ENCODE measurements around the gene MAPK7. TPM values are rescaled to one million over a fixed set of nuclear protein-coding genes. Genes with fewer than 3 reads are reported as not detected.

Gene MAPK7
- total and polyA plus RNA-seq, 2 of the 8 experiments (the other 6 are each of a cell fraction or from before 2014, with no cell fraction given) = 15.2 to 28.1 TPM

- no peak overlapping the region for H3K27ac ChIP-seq (ENCODE audit: low read depth, low read length)
- H2BK15ac ChIP-seq (ENCODE audit: low read length) = no peak overlapping the region
- H3K4me2 ChIP-seq (ENCODE audit: insufficient read depth in 1 of 2, low read depth in 2 of 2, low read length in 2 of 2) = no peak overlapping the region
- no peak overlapping the region for H3K18ac ChIP-seq (ENCODE audit: extremely low read depth, low read length)
- no peak for FAIRE-seq
- H2AK5ac ChIP-seq (ENCODE audit: low read depth, low read length) = no peak overlapping the region
- H3K14ac ChIP-seq (ENCODE audit: insufficient read length) = no peak overlapping the region
- H3K79me2 ChIP-seq (ENCODE audit: control insufficient read depth in 1 of 2, insufficient read depth in 2 of 2, low read length in 2 of 2) = no peaks in the 10 kb centered on the region
- no peaks in the 10 kb centered on the region for H3K4me1 ChIP-seq (replicated peaks in 1 of 4; ENCODE audit: control insufficient read depth in 3 of 4, insufficient read depth in 4 of 4, low read length in 3 of 4)
- H3K4me3 ChIP-seq (ENCODE audit: extremely low read depth in 1 of 4, insufficient read depth in 2 of 4, low read depth in 3 of 4, low read length in 4 of 4) = no peak overlapping the region
- H2BK120ac ChIP-seq (replicated peaks; ENCODE audit: low read depth, low read length) = no peak overlapping the region
- no peak overlapping the region for H2BK5ac ChIP-seq (ENCODE audit: low read depth, low read length)
- no peak overlapping the region for H2AFZ ChIP-seq (ENCODE audit: low read length)
- H3K56ac ChIP-seq (replicated peaks; ENCODE audit: insufficient read length, low read depth, low read length) = no peak overlapping the region
- H4K8ac ChIP-seq (ENCODE audit: extremely low read depth, insufficient read depth, low read length) = no peak overlapping the region
- no peak overlapping the region for H3K4ac ChIP-seq (replicated peaks; ENCODE audit: insufficient read length, low read depth, low read length)
- H4K5ac ChIP-seq (ENCODE audit: insufficient read length, low read depth, low read length) = no peak overlapping the region
- H3K36me3 ChIP-seq (ENCODE audit: control insufficient read depth in 2 of 4, insufficient read depth in 4 of 4, low read length in 3 of 4) = peaks cover 0 to 7% (median 0%) of the 10 kb centered on the region in 4 experiments; a peak in 1 of 8 replicates
- POLR2A ChIA-PET (ENCODE audit: partially characterized antibody) = no interaction called here
- H3K9ac ChIP-seq (replicated peaks in 1 of 4; ENCODE audit: extremely low read depth in 1 of 4, low read depth in 3 of 4, low read length in 3 of 4) = no peak overlapping the region
- WGBS, 2 experiments (ENCODE audit: extremely low coverage in 1 of 2, insufficient coverage in 1 of 2, insufficient read length in 1 of 2, insufficient replicate concordance in 2 of 2, low coverage in 1 of 2, low lambda C conversion rate in 2 of 2, missing lambda C conversion rate in 1 of 2) = 75% methylated on average over 6 of the region's 6 CpGs; no CpG with 5 or more reads in 1 of the 2 experiments
- H4K91ac ChIP-seq (replicated peaks; ENCODE audit: insufficient read length, low read length) = no peak overlapping the region
- DNase-seq (ENCODE audit: low read depth in 1 of 2, low spot score in 2 of 2) = no peak
- H2BK20ac ChIP-seq (ENCODE audit: low read length) = no peak overlapping the region
- CTCF ChIA-PET (ENCODE audit: partially characterized antibody) = interaction anchor here (0.9 to 3.3 kb wide), 6 partner anchors 9 to 412 kb away, joined by 3 to 11 read pairs (median 4); partner anchors contain the start of gene B9D1
- H3K23ac ChIP-seq (ENCODE audit: insufficient read length) = no peak overlapping the region
- H3K9me3 ChIP-seq (ENCODE audit: insufficient read depth in 2 of 2, low read depth in 1 of 2, low read length in 1 of 2) = no peaks in the 10 kb centered on the region
- peaks cover 2% of the 10 kb centered on the region; the same call in 1 of the 2 replicates for H3K79me1 ChIP-seq (ENCODE audit: low read depth, low read length)
- no peaks in the 10 kb centered on the region for H3K23me2 ChIP-seq (ENCODE audit: low read depth, low read length)
- no peak overlapping the region for H2BK12ac ChIP-seq (ENCODE audit: low read depth, low read length)
- H3K27me3 ChIP-seq (replicated peaks in 1 of 4; ENCODE audit: control insufficient read depth in 3 of 4, extremely low read depth in 1 of 4, insufficient read depth in 3 of 4, low read length in 3 of 4) = no peaks in the 10 kb centered on the region
- peaks cover 0 to 4% of the 10 kb centered on the region in 2 experiments for H4K20me1 ChIP-seq (replicated peaks in 1 of 2; ENCODE audit: control insufficient read depth in 1 of 2, insufficient read depth in 2 of 2, low read length in 2 of 2)
- TF ChIP-seq CREB1 (IDR thresholded peaks at IDR 0.05) (no peak), CBX8 (IDR thresholded peaks at IDR 0.05; ENCODE audit: borderline replicate concordance, low read depth, low read length) (no peak), KDM4A (IDR thresholded peaks at IDR 0.05; ENCODE audit: low read depth, low read length, severe bottlenecking) (no peak), POLR2A (IDR thresholded peaks at IDR 0.05; ENCODE audit: control extremely low read depth in 1 of 2, low read depth in 2 of 2, low read length in 2 of 2) (no peak), GTF2F1 (IDR thresholded peaks at IDR 0.05; ENCODE audit: borderline replicate concordance, low read depth, low read length) (no peak), TBP (IDR thresholded peaks at IDR 0.05; ENCODE audit: low read depth, low read length) (no peak), TEAD4 (IDR thresholded peaks at IDR 0.05; ENCODE audit: low read depth, low read length) (no peak), POU5F1 (IDR thresholded peaks at IDR 0.05; ENCODE audit: low read depth, low read length) (no peak), EGR1 (IDR thresholded peaks at IDR 0.05; ENCODE audit: borderline replicate concordance, low read depth, low read length) (no peak), ATF2 (IDR thresholded peaks at IDR 0.05; ENCODE audit: low read length) (no peak), CEBPB (IDR thresholded peaks at IDR 0.05; ENCODE audit: low read depth, low read length) (no peak), TAF1 (IDR thresholded peaks at IDR 0.05; ENCODE audit: low read depth, low read length) (no peak), NANOG (IDR thresholded peaks at IDR 0.05; ENCODE audit: insufficient read depth, low read depth, low read length, poor library complexity, severe bottlenecking) (no peak)
Measured at GRCh38 chr17:19354748-19355147, 23.6 kb upstream of the MAPK7 start.

Data from H1 (cell line).